Natural killer cell (primary cell): ENCODE measurements around the gene KPNB1. TPM values are rescaled to one million over a fixed set of nuclear protein-coding genes. Genes with fewer than 3 reads are reported as not detected.
A peak's percentile ranks its signal among the peaks of the same experiment; 100 is the strongest.

Experiments used
- ATAC-seq, 3 donors: fragments of 150-1000 bp in 2 of 3; fragments of 200-7000 bp in 1 of 3; cut with Tn5 transposase; 1 replicate in 1 of 3; 2 replicates in 2 of 3; pipeline ENCODE4 v1.10.0; 2021; ENCODE audit warnings: mild to moderate bottlenecking in 2 of 3, moderate library complexity in 2 of 3
- DNase-seq, 2 donors: peaks; one replicate each; pipeline versions ENCODE4 v3.0.0 to v3.0.0-alpha.2; 2013 to 2021; ENCODE audit warnings: mixed read lengths in 1 of 2
- H3K27ac ChIP-seq: one replicate; pipeline ENCODE4 v1.5.1; 2013; ENCODE audit warnings: mild to moderate bottlenecking, low read length
- H3K27me3 ChIP-seq: one replicate; pipeline ENCODE4 v1.6.1; 2013; ENCODE audit warnings: low read length; ENCODE audit not compliant: control insufficient read depth, insufficient read depth
- H3K36me3 ChIP-seq: one replicate; pipeline ENCODE4 v1.6.1; 2013; ENCODE audit warnings: low read length; ENCODE audit not compliant: control insufficient read depth, insufficient read depth
- H3K4me1 ChIP-seq: one replicate; pipeline ENCODE4 v1.6.1; 2013; ENCODE audit warnings: low read length; ENCODE audit not compliant: control insufficient read depth, insufficient read depth
- H3K4me3 ChIP-seq: one replicate; pipeline ENCODE4 v1.5.1; 2013; ENCODE audit warnings: low read length
- H3K9me3 ChIP-seq: one replicate; pipeline ENCODE4 v1.6.1; 2013; ENCODE audit warnings: low read length; ENCODE audit not compliant: control insufficient read depth, insufficient read depth
- H3K27ac Mint-ChIP-seq, 2 donors: one replicate each; pipeline ENCODE4 v1.8.0; 2022; ENCODE audit warnings: mild to moderate bottlenecking in 2 of 2, mixed read lengths in 2 of 2, moderate library complexity in 1 of 2
- H3K27me3 Mint-ChIP-seq, 2 donors: one replicate each; pipeline ENCODE4 v1.8.0; 2022; ENCODE audit warnings: low read depth in 2 of 2, mixed read lengths in 2 of 2
- H3K36me3 Mint-ChIP-seq: one replicate; pipeline ENCODE4 v1.8.0; 2022; ENCODE audit warnings: mixed read lengths
- H3K4me1 Mint-ChIP-seq, 2 donors: one replicate each; pipeline ENCODE4 v1.8.0; 2022; ENCODE audit warnings: mixed read lengths in 2 of 2
- H3K4me3 Mint-ChIP-seq: one replicate; pipeline ENCODE4 v1.8.0; 2022; ENCODE audit warnings: mild to moderate bottlenecking, moderate library complexity, mixed read lengths
- H3K9me3 Mint-ChIP-seq, 2 donors: one replicate each; pipeline ENCODE4 v1.8.0; 2022; ENCODE audit warnings: mixed read lengths in 2 of 2
- CTCF ChIP-seq: fragments of 200-600 bp; IDR thresholded peaks from one replicate; pipeline ENCODE4 v1.8.0; 2022; ENCODE audit warnings: antibody characterized with exemption
- WGBS: methylation state at CpG from one replicate; pipeline ENCODE4 v1.1.7; 2013; ENCODE audit warnings: missing lambda C conversion rate; ENCODE audit not compliant: insufficient coverage; 5-methylcytosine and 5-hydroxymethylcytosine counted together
- intact Hi-C: fragments of 100-400 bp; cut with micrococcal nuclease; formaldehyde crosslinking; loops from one replicate; pipeline ENCODE4 v1.14.2; 2022
- total RNA-seq, 4 donors: library from RNA; stranded (reverse); fragments of 120-200 nt in 1 of 4; gene quantifications; one replicate each; pipeline versions ENCODE4 v1.2.3 to v1.2.4, GENCODE V29; 2013 to 2022

KPNB1 gene
- total RNA-seq, 3 donors from 2014 or later (not counting 1 experiment from before 2014, with no cell fraction given) = 236 to 273 (median 259) TPM

GRCh38 chr17:47733674-47734410, 84.1 kb downstream of the KPNB1 start:
- WGBS = under 1% methylated on average over 60 of the region's 60 CpGs
- peak overlapping the region; percentile 76 for H3K27ac ChIP-seq
- TF ChIP-seq CTCF = no peak
- ATAC-seq (peak in 1 of 3 donors; percentile 3), DNase-seq (peak in 1 of 2 donors; percentile 50)
- H3K36me3 ChIP-seq = peaks cover 16% of the 10 kb centered on the region
- no peaks in the 10 kb centered on the region for H3K9me3 ChIP-seq
- Mint-ChIP-seq H3K27me3 (no peaks in the 10 kb centered on the region), H3K36me3 (peaks cover 21% of the 10 kb centered on the region), H3K4me1 (peaks cover 65 to 71% of the 10 kb centered on the region in 2 donors), H3K9me3 (no peaks in the 10 kb centered on the region), H3K27ac (peak overlapping the region; percentile 85 to 94), H3K4me3 (peak overlapping the region; percentile 99)
- intact Hi-C loops = loop anchor here (1.0 to 10.0 kb wide), 5 partner anchors 7 to 91 kb away; partner anchors contain the start of gene OSBPL7
- H3K4me3 ChIP-seq = peak overlapping the region; percentile 97
- H3K27me3 ChIP-seq = no peaks in the 10 kb centered on the region
- H3K4me1 ChIP-seq = peaks cover 72% of the 10 kb centered on the region

GRCh38 chr17:47735139-47735464, 85.4 kb downstream of the KPNB1 start:
- Mint-ChIP-seq H3K4me3 (peak overlapping the region; percentile 99), H3K27me3 (no peaks in the 10 kb centered on the region), H3K9me3 (no peaks in the 10 kb centered on the region), H3K27ac (peak overlapping the region; percentile 85 to 94), H3K36me3 (peaks cover 21% of the 10 kb centered on the region), H3K4me1 (peaks cover 61 to 69% of the 10 kb centered on the region in 2 donors)
- 26% methylated on average over 3 of the region's 3 CpGs for WGBS
- no peak for DNase-seq
- Histone ChIP-seq H3K4me1 (peaks cover 72% of the 10 kb centered on the region), H3K27ac (peak overlapping the region; percentile 76), H3K27me3 (no peaks in the 10 kb centered on the region), H3K9me3 (no peaks in the 10 kb centered on the region), H3K4me3 (peak overlapping the region; percentile 97), H3K36me3 (peaks cover 18% of the 10 kb centered on the region)
- ATAC-seq = no peak
- intact Hi-C loops = loop anchor here (10.0 kb wide), 1 partner anchor 90 kb away; the partner anchor contains the start of gene OSBPL7
- TF ChIP-seq CTCF = no peak

Other genes starting within 250 kb of the KPNB1 start
- 100 to 1,000 TPM; 139 to 168 (median 153) TPM for gene NPEPPS, start 118.8 kb upstream of the KPNB1 start, total RNA-seq
- gene TBKBP1, start 44.2 kb downstream of the KPNB1 start, total RNA-seq = 10 to 100 TPM; 21.4 to 38.9 (median 37.6) TPM
- 100 to 1,000 TPM; 234 to 328 (median 257) TPM for gene TBX21, start 83.3 kb downstream of the KPNB1 start, total RNA-seq
- gene OSBPL7, start 171.9 kb downstream of the KPNB1 start, total RNA-seq = 100 to 1,000 TPM; 113 to 162 (median 119) TPM
- gene MRPL10, start 181.6 kb downstream of the KPNB1 start, total RNA-seq = 100 to 1,000 TPM; 106 to 232 (median 144) TPM
- 1 to 10 TPM; 1.7 to 3.1 (median 2.7) TPM for gene LRRC46, start 181.8 kb downstream of the KPNB1 start, total RNA-seq
- 10 to 100 TPM; 33.7 to 38.0 (median 35.7) TPM for gene SCRN2, start 191.4 kb downstream of the KPNB1 start, total RNA-seq
- under 1 TPM in 2 of 3 donors, not detected in 1; 0.09 TPM for gene SP6, start 201.2 kb downstream of the KPNB1 start, total RNA-seq
- 10 to 100 TPM; 29.4 to 44.1 (median 33.1) TPM for gene SP2, start 246.3 kb downstream of the KPNB1 start, total RNA-seq